NCI-H526 treated with DMSO at 0.1 percent for 48 hours (cell line): ENCODE measurements around the gene TGFB1I1.
A peak's percentile ranks its signal among the peaks of the same experiment; 100 is the strongest.
"Not testable (repeated sequence)": the region's sequence is repeated elsewhere in the genome, so short reads cannot be mapped to it uniquely, and the experiment has no call there.

Experiments used
- DNase-seq: peaks from one replicate; lab custom pipeline; 2025; lab: John Stamatoyannopoulos, UW

The TGFB1I1 gene

GRCh38 chr16:31487720-31488467, 15.9 kb downstream of the TGFB1I1 start:
- DNase-seq, result peak; percentile 18

GRCh38 chr16:31488468-31489297, 16.7 kb downstream of the TGFB1I1 start:
- DNase-seq, result no peak

GRCh38 chr16:31489298-31489564, 17.3 kb downstream of the TGFB1I1 start:
- no peak for DNase-seq

- no peak for DNase-seq
These were observed 17.9 kb downstream of the TGFB1I1 start for GRCh38 chr16:31489616-31490584.

GRCh38 chr16:31491778-31492418, 19.9 kb downstream of the TGFB1I1 start:
- DNase-seq, result no peak

GRCh38 chr16:31493506-31494125, 21.7 kb downstream of the TGFB1I1 start:
- DNase-seq, result no peak

- no peak for DNase-seq
These were observed 24.7 kb downstream of the TGFB1I1 start for GRCh38 chr16:31496670-31497069.

- DNase-seq, result no peak
These were observed 26.5 kb downstream of the TGFB1I1 start for GRCh38 chr16:31498493-31498892.

GRCh38 chr16:31499928-31500327, 28.0 kb downstream of the TGFB1I1 start:
- DNase-seq, result no peak

GRCh38 chr16:31501226-31501965, 29.4 kb downstream of the TGFB1I1 start:
- DNase-seq, result no peak

GRCh38 chr16:31501966-31502348, 30.0 kb downstream of the TGFB1I1 start:
- no peak for DNase-seq

GRCh38 chr16:31502981-31503380, 31.0 kb downstream of the TGFB1I1 start:
- no peak for DNase-seq

- DNase-seq, result not testable (repeated sequence)
These were observed 31.6 kb downstream of the TGFB1I1 start for GRCh38 chr16:31503555-31503954.

GRCh38 chr16:31504159-31504558, 32.2 kb downstream of the TGFB1I1 start:
- no peak for DNase-seq

GRCh38 chr16:31505483-31505882, 33.5 kb downstream of the TGFB1I1 start:
- no peak for DNase-seq

- no peak for DNase-seq
These were observed 35.6 kb downstream of the TGFB1I1 start for GRCh38 chr16:31507617-31507928.

GRCh38 chr16:31507929-31508705, 36.2 kb downstream of the TGFB1I1 start, which contains the start of gene RUSF1:
Gene RUSF1, minus strand, starts transcription at chr16:31508391. Its CDS starts 18 bp downstream, at chr16:31508373.
- DNase-seq, result peak; percentile 37

- DNase-seq, result no peak
These were observed 36.8 kb downstream of the TGFB1I1 start for GRCh38 chr16:31508706-31509195.

- no peak for DNase-seq
These were observed 41.2 kb downstream of the TGFB1I1 start for GRCh38 chr16:31513126-31513525.

- DNase-seq, result no peak
These were observed 41.9 kb downstream of the TGFB1I1 start for GRCh38 chr16:31513884-31514283.
